Fibroblast of lung (primary cell): ENCODE results near the gene KLHDC4.

Source experiments
- EZH2 ChIP-seq: IDR thresholded peaks from 2 replicates; pipeline ENCODE4 v1.5.1; 2012; ENCODE audit warnings: low read length, control low read depth, mild to moderate bottlenecking; ENCODE audit errors: missing control alignments
- TF ChIP-seq, protein P1 (sequence below), 2 donors: IDR thresholded peaks in 1 of 2; conservative IDR thresholded peaks in 1 of 2; 1 replicate in 1 of 2; 2 replicates in 1 of 2; pipeline ENCODE4 v1.5.1; 2011 to 2012; ENCODE audit warnings: low read length in 2 of 2, control low read depth in 1 of 2, inconsistent platforms in 1 of 2, low read depth in 1 of 2, mild to moderate bottlenecking in 1 of 2

DNA sequence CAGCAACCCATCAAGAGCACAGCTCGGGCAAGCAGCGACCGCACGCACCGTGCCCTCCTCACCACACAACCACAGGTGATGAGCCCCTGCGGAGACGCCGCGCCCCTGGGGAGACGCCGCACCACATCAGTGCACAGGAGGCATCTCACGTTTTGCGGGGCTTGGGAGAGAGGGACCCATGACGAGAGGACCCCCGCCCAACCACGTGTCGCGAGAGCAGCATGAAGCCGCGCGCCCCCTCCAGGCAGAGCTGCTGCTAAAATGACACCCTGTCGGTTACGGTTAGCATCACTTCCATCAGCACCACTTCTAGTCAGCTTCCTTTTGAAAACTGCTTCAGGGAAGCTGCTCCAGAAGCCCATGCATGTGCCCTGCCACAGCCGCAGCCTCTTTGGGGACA is 45.3 kb downstream of the KLHDC4 start:
- TF ChIP-seq, protein P1, sequence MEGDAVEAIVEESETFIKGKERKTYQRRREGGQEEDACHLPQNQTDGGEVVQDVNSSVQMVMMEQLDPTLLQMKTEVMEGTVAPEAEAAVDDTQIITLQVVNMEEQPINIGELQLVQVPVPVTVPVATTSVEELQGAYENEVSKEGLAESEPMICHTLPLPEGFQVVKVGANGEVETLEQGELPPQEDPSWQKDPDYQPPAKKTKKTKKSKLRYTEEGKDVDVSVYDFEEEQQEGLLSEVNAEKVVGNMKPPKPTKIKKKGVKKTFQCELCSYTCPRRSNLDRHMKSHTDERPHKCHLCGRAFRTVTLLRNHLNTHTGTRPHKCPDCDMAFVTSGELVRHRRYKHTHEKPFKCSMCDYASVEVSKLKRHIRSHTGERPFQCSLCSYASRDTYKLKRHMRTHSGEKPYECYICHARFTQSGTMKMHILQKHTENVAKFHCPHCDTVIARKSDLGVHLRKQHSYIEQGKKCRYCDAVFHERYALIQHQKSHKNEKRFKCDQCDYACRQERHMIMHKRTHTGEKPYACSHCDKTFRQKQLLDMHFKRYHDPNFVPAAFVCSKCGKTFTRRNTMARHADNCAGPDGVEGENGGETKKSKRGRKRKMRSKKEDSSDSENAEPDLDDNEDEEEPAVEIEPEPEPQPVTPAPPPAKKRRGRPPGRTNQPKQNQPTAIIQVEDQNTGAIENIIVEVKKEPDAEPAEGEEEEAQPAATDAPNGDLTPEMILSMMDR (conservative IDR thresholded peaks at IDR 0.05 in 1 of 2, IDR thresholded peaks at IDR 0.05 in 1 of 2; ENCODE audit: low read depth in 1 of 2, low read length in 2 of 2): no peak
- no peak for TF ChIP-seq EZH2
